Loucy (cell line): Measurements from ENCODE around the gene ZNF276.
"Not testable (repeated sequence)": the region's sequence is repeated elsewhere in the genome, so short reads cannot be mapped to it uniquely, and the experiment has no call there.

Experiments
- CTCF ChIP-seq: fragments of 200-600 bp; sonication (generic); conservative IDR thresholded peaks from 2 replicates; pipeline ENCODE4 v1.5.1; 2014; ENCODE audit warnings: mild to moderate bottlenecking, antibody characterized with exemption, low read length
- EZH2phosphoT487 ChIP-seq: fragments of 200-600 bp; IDR thresholded peaks from 2 replicates; pipeline ENCODE4 v1.6.1; 2018; ENCODE audit warnings: antibody characterized with exemption, mild to moderate bottlenecking, moderate library complexity, borderline replicate concordance

- not testable (repeated sequence) for TF ChIP-seq CTCF, EZH2phosphoT487
Measured at GRCh38 chr16:89698717-89699116, 22.6 kb upstream of the ZNF276 start.
